ENCODE results near the gene DDX10. TPM values are rescaled to one million over a fixed set of nuclear protein-coding genes. Genes with fewer than 3 reads are reported as not detected.

DDX10 gene
- total and polyA plus RNA-seq, 2 of the 8 experiments (the other 6 are each of a cell fraction or from before 2014, with no cell fraction given): 49.2 to 52.2 TPM

- TF ChIP-seq TEAD4 (IDR thresholded peaks at IDR 0.05; ENCODE audit: low read depth, low read length) (no peak), GTF2F1 (IDR thresholded peaks at IDR 0.05; ENCODE audit: borderline replicate concordance, low read depth, low read length) (no peak), SUZ12 (IDR thresholded peaks at IDR 0.05; ENCODE audit: low read length) (no peak), EZH2 (IDR thresholded peaks at IDR 0.05; ENCODE audit: low read depth, low read length, severe bottlenecking) (no peak)
These were observed 14.2 kb downstream of the DDX10 start (continued) for GRCh38 chr11:108679045-108679444.

Data from H1 (cell line).